Astrocyte (in vitro differentiated cells and primary cell): ENCODE results near the gene KRT4. TPM values are rescaled to one million over a fixed set of nuclear protein-coding genes. Genes with fewer than 3 reads are reported as not detected.

Experiments
- DNase-seq: peaks from one replicate; pipeline ENCODE4 v3.0.0-alpha.2; 2010; ENCODE audit warnings: low read depth
- FAIRE-seq: peaks from 2 replicates; lab custom pipeline; 2011; peaks lifted over from hg19 to GRCh38; lab: Jason Lieb, UNC
- H2AFZ ChIP-seq: 2 replicates; pipeline ENCODE4 v1.6.0; 2012; ENCODE audit warnings: low read depth, low read length, inconsistent platforms
- H3K27ac ChIP-seq: 2 replicates; pipeline ENCODE4 v1.5.1; 2011; ENCODE audit warnings: low read depth, low read length, inconsistent platforms
- H3K27me3 ChIP-seq: 2 replicates; pipeline ENCODE4 v1.6.0; 2011; ENCODE audit warnings: low read length, inconsistent platforms; ENCODE audit not compliant: insufficient read depth
- H3K36me3 ChIP-seq: 2 replicates; pipeline ENCODE4 v1.5.1; 2011; ENCODE audit warnings: low read length, inconsistent platforms; ENCODE audit not compliant: insufficient read depth
- H3K4me1 ChIP-seq: 2 replicates; pipeline ENCODE4 v1.5.1; 2011; ENCODE audit warnings: low read length, inconsistent platforms; ENCODE audit not compliant: insufficient read depth
- H3K4me2 ChIP-seq: 2 replicates; pipeline ENCODE4 v1.6.0; 2012; ENCODE audit warnings: low read length, inconsistent platforms
- H3K4me3 ChIP-seq: 2 replicates; pipeline ENCODE4 v1.5.1; 2011; ENCODE audit warnings: low read depth, mild to moderate bottlenecking, low read length, inconsistent platforms; ENCODE audit not compliant: insufficient read depth
- H3K79me2 ChIP-seq: 2 replicates; pipeline ENCODE4 v1.6.0; 2012; ENCODE audit warnings: mild to moderate bottlenecking, low read length, inconsistent platforms; ENCODE audit not compliant: insufficient read depth
- H3K9ac ChIP-seq: 2 replicates; pipeline ENCODE4 v1.6.0; 2012; ENCODE audit warnings: mild to moderate bottlenecking, low read length, inconsistent platforms
- H3K9me3 ChIP-seq: 2 replicates; pipeline ENCODE4 v1.5.1; 2012; ENCODE audit warnings: low read depth, mild to moderate bottlenecking, low read length, inconsistent platforms; ENCODE audit not compliant: insufficient read depth
- H4K20me1 ChIP-seq: 2 replicates; pipeline ENCODE4 v1.6.0; 2012; ENCODE audit warnings: low read length, inconsistent platforms; ENCODE audit not compliant: insufficient read depth
- H3K27ac Mint-ChIP-seq: one replicate; pipeline ENCODE4 v1.8.0; 2021; ENCODE audit warnings: mild to moderate bottlenecking, mixed read lengths; ENCODE audit not compliant: unreplicated experiment
- H3K27me3 Mint-ChIP-seq: one replicate; pipeline ENCODE4 v1.8.0; 2021; ENCODE audit warnings: low read depth, mixed read lengths; ENCODE audit not compliant: unreplicated experiment
- H3K36me3 Mint-ChIP-seq: one replicate; pipeline ENCODE4 v1.8.0; 2021; ENCODE audit warnings: low read depth, mixed read lengths; ENCODE audit not compliant: unreplicated experiment
- H3K4me1 Mint-ChIP-seq: one replicate; pipeline ENCODE4 v1.8.0; 2021; ENCODE audit warnings: low read depth, mixed read lengths; ENCODE audit not compliant: unreplicated experiment
- H3K4me3 Mint-ChIP-seq: one replicate; pipeline ENCODE4 v1.8.0; 2021; ENCODE audit warnings: mild to moderate bottlenecking, moderate library complexity, mixed read lengths; ENCODE audit not compliant: unreplicated experiment
- H3K9me3 Mint-ChIP-seq: one replicate; pipeline ENCODE4 v1.8.0; 2021; ENCODE audit warnings: mild to moderate bottlenecking, mixed read lengths; ENCODE audit not compliant: unreplicated experiment
- CTCF ChIP-seq: IDR thresholded peaks from 2 replicates; pipeline ENCODE4 v1.5.1; 2011; ENCODE audit warnings: low read depth, mild to moderate bottlenecking, inconsistent platforms, low read length, moderate library complexity; ENCODE audit not compliant: insufficient read depth
- EZH2 ChIP-seq: IDR thresholded peaks from 2 replicates; pipeline ENCODE4 v1.6.1; 2012; ENCODE audit warnings: mild to moderate bottlenecking, low read length, inconsistent platforms; ENCODE audit not compliant: insufficient read depth
- total RNA-seq: library from RNA; stranded (reverse); gene quantifications from 2 replicates; pipeline ENCODE4 v1.2.1, GENCODE V29; 2021

The KRT4 gene
- total RNA-seq, 1 donor from 2014 or later: not detected

GRCh38 chr12:52790427-52791270 is 23.3 kb downstream of the KRT4 start:
- Histone ChIP-seq H3K9me3 (no peaks in the 10 kb centered on the region), H2AFZ (peak overlapping the region; percentile 73), H3K4me1 (peaks cover 9% of the 10 kb centered on the region), H3K27ac (no peak overlapping the region), H3K79me2 (no peaks in the 10 kb centered on the region), H3K4me2 (peak overlapping the region; percentile 71), H3K9ac (no peak overlapping the region), H3K36me3 (no peaks in the 10 kb centered on the region), H4K20me1 (no peaks in the 10 kb centered on the region), H3K27me3 (peaks cover 48% of the 10 kb centered on the region), H3K4me3 (no peak overlapping the region)
- TF ChIP-seq EZH2 (peak; percentile 8), CTCF (no peak)
- peaks cover 8% of the 10 kb centered on the region for H3K9me3 Mint-ChIP-seq
- FAIRE-seq: no peak
- H3K4me3 Mint-ChIP-seq: no peak overlapping the region
- H3K36me3 Mint-ChIP-seq: peaks cover 5% of the 10 kb centered on the region
- no peak overlapping the region for H3K27ac Mint-ChIP-seq
- H3K4me1 Mint-ChIP-seq: peaks cover 12% of the 10 kb centered on the region
- H3K27me3 Mint-ChIP-seq: peaks cover 65% of the 10 kb centered on the region
- DNase-seq: no peak

GRCh38 chr12:52789637-52790426 is 24.1 kb downstream of the KRT4 start:
- Histone ChIP-seq H3K9me3 (no peaks in the 10 kb centered on the region), H4K20me1 (no peaks in the 10 kb centered on the region), H3K4me3 (no peak overlapping the region), H3K36me3 (no peaks in the 10 kb centered on the region), H2AFZ (peak overlapping the region; percentile 73), H3K4me1 (peaks cover 6% of the 10 kb centered on the region), H3K79me2 (no peaks in the 10 kb centered on the region), H3K9ac (no peak overlapping the region), H3K4me2 (peak overlapping the region; percentile 71), H3K27ac (no peak overlapping the region), H3K27me3 (peaks cover 55% of the 10 kb centered on the region)
- DNase-seq (no peak), FAIRE-seq (no peak)
- Mint-ChIP-seq H3K36me3 (peaks cover 7% of the 10 kb centered on the region), H3K9me3 (peaks cover 13% of the 10 kb centered on the region), H3K27me3 (peaks cover 71% of the 10 kb centered on the region), H3K4me1 (peaks cover 10% of the 10 kb centered on the region), H3K4me3 (no peak overlapping the region), H3K27ac (no peak overlapping the region)
- TF ChIP-seq CTCF (no peak), EZH2 (peak; percentile 67)
